ENCODE results near the gene ASTN2.

Gene ASTN2

GRCh38 chr9:116644091-116644688 is 770.7 kb downstream of the ASTN2 start:
- no peak for DNase-seq

- no peak for DNase-seq
Observed at GRCh38 chr9:116643691-116644090, 771.2 kb downstream of the ASTN2 start.

GRCh38 chr9:116641292-116642059 is 773.4 kb downstream of the ASTN2 start:
- no peak for DNase-seq

- DNase-seq = no peak
Observed at GRCh38 chr9:116639251-116639741, 775.6 kb downstream of the ASTN2 start.

- no peak for DNase-seq
Observed at GRCh38 chr9:116635908-116636307, 778.9 kb downstream of the ASTN2 start.

- DNase-seq = no peak
Observed at GRCh38 chr9:116632990-116633838, 781.6 kb downstream of the ASTN2 start.

GRCh38 chr9:116629634-116630033 is 785.2 kb downstream of the ASTN2 start:
- DNase-seq = no peak

GRCh38 chr9:116628716-116629115 is 786.1 kb downstream of the ASTN2 start:
- no peak for DNase-seq

- DNase-seq = no peak
Observed at GRCh38 chr9:116627433-116627832, 787.4 kb downstream of the ASTN2 start.

- no peak for DNase-seq
Observed at GRCh38 chr9:116626762-116627161, 788.1 kb downstream of the ASTN2 start.

- no peak for DNase-seq
Observed at GRCh38 chr9:116623715-116624114, 791.1 kb downstream of the ASTN2 start.

- no peak for DNase-seq
Observed at GRCh38 chr9:116617389-116617788, 797.5 kb downstream of the ASTN2 start.

- no peak for DNase-seq
Observed at GRCh38 chr9:116616304-116616914, 798.4 kb downstream of the ASTN2 start.

- DNase-seq = no peak
Observed at GRCh38 chr9:116608064-116608463, 806.8 kb downstream of the ASTN2 start.

GRCh38 chr9:116605904-116606341 is 808.9 kb downstream of the ASTN2 start:
- no peak for DNase-seq

GRCh38 chr9:116605060-116605459 is 809.8 kb downstream of the ASTN2 start:
- DNase-seq = no peak

GRCh38 chr9:116604251-116604650 is 810.6 kb downstream of the ASTN2 start:
- no peak for DNase-seq

GRCh38 chr9:116599342-116599884 is 815.4 kb downstream of the ASTN2 start:
- DNase-seq = no peak

GRCh38 chr9:116596646-116597045 is 818.2 kb downstream of the ASTN2 start:
- DNase-seq = no peak

GRCh38 chr9:116594547-116594946 is 820.3 kb downstream of the ASTN2 start:
- no peak for DNase-seq

- DNase-seq = no peak
Observed at GRCh38 chr9:116592970-116593369, 821.9 kb downstream of the ASTN2 start.
